CD4-positive, alpha-beta T cell treated with Interleukin-1 beta for 1 hour (primary cell): Measurements from ENCODE around the gene TNRC6A.
"Not testable (repeated sequence)": the region's sequence is repeated elsewhere in the genome, so short reads cannot be mapped to it uniquely, and the experiment has no call there.

Source experiments
- DNase-seq, 2 donors: peaks; one replicate each; pipeline ENCODE4 v3.0.0-alpha.2; 2020 to 2022

The TNRC6A gene

GRCh38 chr16:24820522-24820921 is 91.1 kb downstream of the TNRC6A start:
- no peak for DNase-seq

GRCh38 chr16:24821129-24821528 is 91.7 kb downstream of the TNRC6A start:
- DNase-seq = no peak

- DNase-seq = no peak
Observed at GRCh38 chr16:24822542-24822941, 93.1 kb downstream of the TNRC6A start.

GRCh38 chr16:24822974-24823373 is 93.5 kb downstream of the TNRC6A start:
- DNase-seq = no peak

- no peak for DNase-seq
Observed at GRCh38 chr16:24825696-24826095, 96.2 kb downstream of the TNRC6A start.

- no peak for DNase-seq
Observed at GRCh38 chr16:24826096-24826690, 96.7 kb downstream of the TNRC6A start.

- no peak for DNase-seq
Observed at GRCh38 chr16:24826817-24827566, 97.5 kb downstream of the TNRC6A start.

GRCh38 chr16:24829153-24829552 is 99.7 kb downstream of the TNRC6A start:
- DNase-seq = no peak

GRCh38 chr16:24833352-24833751 is 103.9 kb downstream of the TNRC6A start:
- DNase-seq = no peak

- DNase-seq = no peak
Observed at GRCh38 chr16:24834459-24835335, 105.2 kb downstream of the TNRC6A start.

- no peak for DNase-seq
Observed at GRCh38 chr16:24836836-24837235, 107.4 kb downstream of the TNRC6A start.

- no peak for DNase-seq
Observed at GRCh38 chr16:24837969-24838368, 108.5 kb downstream of the TNRC6A start.

- no peak for DNase-seq
Observed at GRCh38 chr16:24838554-24839266, 109.3 kb downstream of the TNRC6A start.

- no peak for DNase-seq
Observed at GRCh38 chr16:24839347-24839972, 110.0 kb downstream of the TNRC6A start.

- no peak for DNase-seq
Observed at GRCh38 chr16:24841291-24841690, 111.8 kb downstream of the TNRC6A start.

GRCh38 chr16:24844101-24845030 is 114.9 kb downstream of the TNRC6A start:
- DNase-seq = no peak

GRCh38 chr16:24845031-24845365 is 115.5 kb downstream of the TNRC6A start:
- DNase-seq = not testable (repeated sequence)

- DNase-seq = no peak
Observed at GRCh38 chr16:24845726-24846547, 116.5 kb downstream of the TNRC6A start, which contains the start of gene SLC5A11. SLC5A11 (plus strand) TSS chr16:24845963; CDS start chr16:24858644, 12,681 bp downstream.

GRCh38 chr16:24846548-24847357 is 117.3 kb downstream of the TNRC6A start:
- DNase-seq = no peak

- DNase-seq = no peak
Observed at GRCh38 chr16:24847358-24847664, 117.9 kb downstream of the TNRC6A start.
